Epithelial cell of alveolus of lung (primary cell): ENCODE results near the gene PI3. TPM values are rescaled to one million over a fixed set of nuclear protein-coding genes. Genes with fewer than 3 reads are reported as not detected.

Experiments
- total RNA-seq: library from RNA; depleted of rRNA; stranded (reverse); fragments of >200 nt; gene quantifications from 2 replicates; pipeline ENCODE4 v1.2.1, GENCODE V29; 2015

PI3 gene
- total RNA-seq = not detected in 2 replicates

GRCh38 chr20:45174434-45175364 lies at the start of gene PI3:
PI3 (plus strand) TSS chr20:45174902; CDS start chr20:45174923, 21 bp downstream.

GRCh38 chr20:45206725-45207124 lies 32.0 kb downstream of the PI3 start, which contains the start of gene SEMG1:
SEMG1 (plus strand) TSS chr20:45207033; CDS start chr20:45207054, 21 bp downstream.

GRCh38 chr20:45221076-45221475 lies 46.4 kb downstream of the PI3 start, which contains the start of gene SEMG2:
SEMG2 (plus strand) TSS chr20:45221373; CDS start chr20:45221390, 17 bp downstream.

Other genes starting within 250 kb of the PI3 start
- gene TOMM34, start 214.5 kb upstream of the PI3 start, total RNA-seq = 26.7 and 54.7 TPM in 2 replicates
- 13.7 and 16.4 TPM in 2 replicates for gene STK4, start 208.4 kb upstream of the PI3 start, total RNA-seq
- gene KCNS1, start 73.8 kb upstream of the PI3 start, total RNA-seq = 0.26 TPM in 1 of 2 replicates, not detected in the other
- gene WFDC5, start 59.7 kb upstream of the PI3 start, total RNA-seq = not detected in 2 replicates
- gene WFDC12, start 50.4 kb upstream of the PI3 start, total RNA-seq = not detected in 2 replicates
- not detected in 2 replicates for gene SEMG1, start 32.1 kb downstream of the PI3 start, total RNA-seq
- gene SEMG2, start 46.5 kb downstream of the PI3 start, total RNA-seq = not detected in 2 replicates
- 4.9 TPM in 1 of 2 replicates, not detected in the other for gene SLPI, start 79.7 kb downstream of the PI3 start, total RNA-seq
- not detected in 2 replicates for gene RBPJL, start 131.9 kb downstream of the PI3 start, total RNA-seq
- gene MATN4, start 133.4 kb downstream of the PI3 start, total RNA-seq = 0.80 TPM in 1 of 2 replicates, not detected in the other
- gene SDC4, start 173.5 kb downstream of the PI3 start, total RNA-seq = 54.1 and 176 TPM in 2 replicates
- 19.5 and 28.3 TPM in 2 replicates for gene SYS1, start 188.3 kb downstream of the PI3 start, total RNA-seq
- gene TP53TG5, start 203.4 kb downstream of the PI3 start, total RNA-seq = not detected in 2 replicates
- gene DBNDD2, start 233.4 kb downstream of the PI3 start, total RNA-seq = 2.6 and 5.6 TPM in 2 replicates
- gene PIGT, start 241.2 kb downstream of the PI3 start, total RNA-seq = 107 and 126 TPM in 2 replicates